Cardiac muscle cell (in vitro differentiated cells and primary cell): Measurements from ENCODE around the gene C6orf62. TPM values are rescaled to one million over a fixed set of nuclear protein-coding genes. Genes with fewer than 3 reads are reported as not detected.
"Not testable (repeated sequence)": the region's sequence is repeated elsewhere in the genome, so short reads cannot be mapped to it uniquely, and the experiment has no call there.

Experiments used
- DNase-seq, 2 donors: peaks; one replicate each; pipeline versions ENCODE4 v3.0.0 to v3.0.0-alpha.2; 2010 to 2017; ENCODE audit warnings: low read depth in 1 of 2, low spot score in 1 of 2
- H3K27ac ChIP-seq: fragments of 200-600 bp; sonication (generic); 2 replicates; pipeline ENCODE4 v1.5.1; 2016
- H3K27me3 ChIP-seq: fragments of 200-600 bp; sonication (generic); 2 replicates; pipeline ENCODE4 v1.6.0; 2016; ENCODE audit warnings: control low read depth
- H3K36me3 ChIP-seq: fragments of 200-600 bp; sonication (generic); 2 replicates; pipeline ENCODE4 v1.5.1; 2016; ENCODE audit warnings: control low read depth
- H3K4me1 ChIP-seq: fragments of 200-600 bp; sonication (generic); 2 replicates; pipeline ENCODE4 v1.8.1; 2017; ENCODE audit warnings: low read depth, mild to moderate bottlenecking, mixed run types
- H3K4me3 ChIP-seq: fragments of 200-600 bp; sonication (generic); 2 replicates; pipeline ENCODE4 v1.5.1; 2016; ENCODE audit warnings: mild to moderate bottlenecking
- H3K9me3 ChIP-seq: fragments of 200-600 bp; sonication (generic); 2 replicates; pipeline ENCODE4 v1.5.1; 2017; ENCODE audit warnings: low read depth, mild to moderate bottlenecking, control low read depth
- polyA plus RNA-seq: library from polyadenylated mRNA; unstranded; fragments of >200 nt; fragmentation: Nextera tagmentation; extraction: Ambion mirVana; gene quantifications from 2 replicates; pipeline ENCODE4 v1.2.1, GENCODE V29; 2016
- total RNA-seq: library from RNA; depleted of rRNA; stranded (reverse); fragments of >200 nt; gene quantifications from 2 replicates; pipeline ENCODE4 v1.2.3, GENCODE V29; 2016
- TF ChIP-seq, protein P1 (sequence below): IDR thresholded peaks from 2 replicates; pipeline ENCODE4 v1.5.1; 2012; ENCODE audit warnings: low read depth, mild to moderate bottlenecking, low read length

Gene C6orf62
- total and polyA plus RNA-seq, 2 experiments from 2014 or later = 52.8 to 59.7 TPM

- peak; percentile 99 to 100 for DNase-seq
- Histone ChIP-seq H3K27ac (peak overlapping the region; percentile 98), H3K4me3 (peak overlapping the region; percentile 85), H3K9me3 (no peaks in the 10 kb centered on the region), H3K36me3 (peaks cover 3% of the 10 kb centered on the region), H3K4me1 (peaks cover 10% of the 10 kb centered on the region), H3K27me3 (no peaks in the 10 kb centered on the region)
- TF ChIP-seq, protein P1, sequence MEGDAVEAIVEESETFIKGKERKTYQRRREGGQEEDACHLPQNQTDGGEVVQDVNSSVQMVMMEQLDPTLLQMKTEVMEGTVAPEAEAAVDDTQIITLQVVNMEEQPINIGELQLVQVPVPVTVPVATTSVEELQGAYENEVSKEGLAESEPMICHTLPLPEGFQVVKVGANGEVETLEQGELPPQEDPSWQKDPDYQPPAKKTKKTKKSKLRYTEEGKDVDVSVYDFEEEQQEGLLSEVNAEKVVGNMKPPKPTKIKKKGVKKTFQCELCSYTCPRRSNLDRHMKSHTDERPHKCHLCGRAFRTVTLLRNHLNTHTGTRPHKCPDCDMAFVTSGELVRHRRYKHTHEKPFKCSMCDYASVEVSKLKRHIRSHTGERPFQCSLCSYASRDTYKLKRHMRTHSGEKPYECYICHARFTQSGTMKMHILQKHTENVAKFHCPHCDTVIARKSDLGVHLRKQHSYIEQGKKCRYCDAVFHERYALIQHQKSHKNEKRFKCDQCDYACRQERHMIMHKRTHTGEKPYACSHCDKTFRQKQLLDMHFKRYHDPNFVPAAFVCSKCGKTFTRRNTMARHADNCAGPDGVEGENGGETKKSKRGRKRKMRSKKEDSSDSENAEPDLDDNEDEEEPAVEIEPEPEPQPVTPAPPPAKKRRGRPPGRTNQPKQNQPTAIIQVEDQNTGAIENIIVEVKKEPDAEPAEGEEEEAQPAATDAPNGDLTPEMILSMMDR = no peak
Observed at GRCh38 chr6:24720604-24721460, 1.9 kb upstream of the C6orf62 start.

GRCh38 chr6:24720131-24720603 lies 1.2 kb upstream of the C6orf62 start:
- Histone ChIP-seq H3K9me3 (no peaks in the 10 kb centered on the region), H3K27me3 (no peaks in the 10 kb centered on the region), H3K4me3 (peak overlapping the region; percentile 85), H3K36me3 (peaks cover 7% of the 10 kb centered on the region), H3K27ac (peak overlapping the region; percentile 98), H3K4me1 (peaks cover 10% of the 10 kb centered on the region)
- TF ChIP-seq, protein P1 = no peak
- DNase-seq = peak; percentile 61 to 64

GRCh38 chr6:24718449-24719124 lies 367 bp downstream of the C6orf62 start:
- Histone ChIP-seq H3K27ac (no peak overlapping the region), H3K27me3 (no peaks in the 10 kb centered on the region), H3K4me3 (peak overlapping the region; percentile 85), H3K4me1 (peaks cover 10% of the 10 kb centered on the region), H3K36me3 (peaks cover 21% of the 10 kb centered on the region), H3K9me3 (no peaks in the 10 kb centered on the region)
- no peak for DNase-seq
- TF ChIP-seq, protein P1 = no peak

DNA sequence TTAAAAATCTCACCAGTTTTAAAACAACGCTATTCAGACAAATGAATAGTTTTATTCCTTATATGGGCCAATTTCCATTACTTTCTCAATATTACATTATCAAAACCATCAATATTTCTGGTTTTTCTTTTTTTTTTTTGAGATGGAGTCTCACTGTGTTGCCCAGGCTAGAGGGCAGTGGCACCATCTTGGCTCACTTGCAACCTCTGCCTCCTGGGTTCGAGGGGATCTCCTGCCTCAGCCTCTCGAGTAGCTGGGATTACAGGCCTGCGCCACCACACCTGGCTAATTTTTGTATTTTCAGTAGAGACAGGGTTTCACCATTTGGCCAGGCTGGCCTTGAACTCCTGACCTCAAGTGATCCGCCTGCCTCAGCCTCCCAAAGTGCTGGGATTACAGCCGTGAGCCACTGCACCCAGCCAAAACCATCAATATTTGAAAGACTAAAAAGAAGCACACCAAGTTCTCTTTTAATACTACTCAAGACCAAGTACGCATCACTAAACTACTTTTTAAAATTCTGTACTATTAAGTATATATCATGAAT lies 2.3 kb downstream of the C6orf62 start:
- not testable (repeated sequence) for H3K4me1 ChIP-seq, H3K27me3 ChIP-seq, H3K9me3 ChIP-seq, DNase-seq, H3K27ac ChIP-seq
- Histone ChIP-seq H3K36me3 (peaks cover 38% of the 10 kb centered on the region), H3K4me3 (peak overlapping the region; percentile 85)

GRCh38 chr6:24710519-24711303 lies 8.2 kb downstream of the C6orf62 start:
- DNase-seq = no peak
- no peak overlapping the region for H3K4me3 ChIP-seq
- no peaks in the 10 kb centered on the region for H3K27me3 ChIP-seq
- TF ChIP-seq, protein P1 = no peak
- H3K9me3 ChIP-seq = no peaks in the 10 kb centered on the region
- no peaks in the 10 kb centered on the region for H3K4me1 ChIP-seq
- no peak overlapping the region for H3K27ac ChIP-seq
- peaks cover 91% of the 10 kb centered on the region for H3K36me3 ChIP-seq
